HG02981 (cell line): ENCODE measurements around the gene S100A14.
"Not testable (repeated sequence)": the region's sequence is repeated elsewhere in the genome, so short reads cannot be mapped to it uniquely, and the experiment has no call there.

ENCODE experiments used
- ATAC-seq: cut with Tn5 transposase; IDR thresholded peaks from one replicate; pipeline ENCODE4 v1.9.1; 2021; ENCODE audit warnings: mild to moderate bottlenecking, moderate library complexity; ENCODE audit not compliant: unreplicated experiment

S100A14 gene

GRCh38 chr1:153616144-153616916, at the start of gene S100A14:
Gene S100A14 (minus strand): TSS chr1:153616325. CDS start chr1:153615858, 467 bp downstream.
- no peak for ATAC-seq

DNA sequence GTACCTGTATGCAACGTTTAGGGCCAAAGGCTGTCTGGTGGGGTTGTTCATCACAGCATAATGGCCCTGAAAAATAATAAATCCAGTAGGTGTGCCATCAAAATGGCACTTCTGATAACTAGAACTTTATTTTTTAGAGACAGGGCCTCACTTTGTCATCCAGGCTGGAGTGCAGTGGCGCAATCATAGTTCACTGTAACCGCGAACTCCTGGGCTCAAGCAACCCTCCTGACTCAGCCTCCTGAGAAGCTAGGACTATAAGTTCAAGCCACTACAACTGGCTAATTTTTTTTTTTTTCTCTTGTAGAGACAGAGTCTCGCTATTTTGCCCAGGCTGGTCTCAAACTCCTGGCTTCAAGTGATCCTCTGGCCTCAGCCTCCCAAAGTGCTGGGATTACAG, 47.1 kb upstream of the S100A14 start:
- ATAC-seq = no peak

GRCh38 chr1:153662269-153662668, 46.1 kb upstream of the S100A14 start:
- ATAC-seq = no peak

GRCh38 chr1:153661111-153661708, 45.1 kb upstream of the S100A14 start:
- no peak for ATAC-seq

DNA sequence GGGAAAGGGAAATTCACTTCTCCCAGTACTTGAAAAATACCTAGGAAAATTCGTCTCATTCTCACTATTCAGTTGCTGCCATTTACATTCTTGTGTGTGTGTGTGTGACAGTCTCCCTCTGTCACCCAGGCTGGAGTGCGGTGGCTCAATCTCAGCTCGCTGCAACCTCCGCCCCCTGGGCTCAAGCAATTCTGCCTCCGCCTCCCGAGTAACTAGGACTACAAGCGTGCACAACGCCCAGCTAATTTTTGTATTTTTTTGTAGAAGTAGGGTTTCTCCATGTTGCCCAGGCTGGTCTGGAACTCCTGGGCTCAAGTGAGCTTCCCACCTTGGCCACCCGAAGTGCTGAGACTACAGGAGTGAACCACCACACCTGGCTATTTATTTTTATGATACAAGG, 43.5 kb upstream of the S100A14 start:
- ATAC-seq = no peak

- no peak for ATAC-seq
Observed at GRCh38 chr1:153659175-153659534, 43.0 kb upstream of the S100A14 start.

- peak; percentile 93 for ATAC-seq
Observed at GRCh38 chr1:153658400-153659174, 42.5 kb upstream of the S100A14 start, which contains the start of gene SNAPIN. Gene SNAPIN (plus strand): TSS chr1:153658703. CDS start chr1:153658744, 41 bp downstream.

DNA sequence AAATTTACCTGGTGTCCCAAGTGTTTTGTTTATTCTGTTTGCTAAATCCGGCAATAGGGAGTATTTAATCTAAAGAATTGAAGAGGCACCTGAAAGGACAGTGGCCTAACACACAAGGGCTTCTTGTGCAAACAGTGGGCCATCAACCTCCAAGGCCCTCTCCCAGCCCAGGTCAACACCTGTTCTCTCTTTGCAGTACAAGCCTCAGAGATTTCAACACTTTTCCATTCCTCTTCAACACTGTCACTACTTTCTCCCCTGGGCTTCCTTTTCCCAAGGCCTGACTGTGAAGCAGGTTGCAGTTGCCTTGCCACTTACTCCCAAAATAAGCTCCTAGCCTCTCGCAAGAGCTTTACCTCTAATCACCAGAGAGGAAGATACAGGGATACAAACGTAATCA, 39.2 kb upstream of the S100A14 start:
- no peak for ATAC-seq

GRCh38 chr1:153652805-153653500, 36.8 kb upstream of the S100A14 start:
- no peak for ATAC-seq

- ATAC-seq = no peak
Observed at GRCh38 chr1:153651771-153652170, 35.6 kb upstream of the S100A14 start.

- ATAC-seq = no peak
Observed at GRCh38 chr1:153649863-153650235, 33.7 kb upstream of the S100A14 start.

DNA sequence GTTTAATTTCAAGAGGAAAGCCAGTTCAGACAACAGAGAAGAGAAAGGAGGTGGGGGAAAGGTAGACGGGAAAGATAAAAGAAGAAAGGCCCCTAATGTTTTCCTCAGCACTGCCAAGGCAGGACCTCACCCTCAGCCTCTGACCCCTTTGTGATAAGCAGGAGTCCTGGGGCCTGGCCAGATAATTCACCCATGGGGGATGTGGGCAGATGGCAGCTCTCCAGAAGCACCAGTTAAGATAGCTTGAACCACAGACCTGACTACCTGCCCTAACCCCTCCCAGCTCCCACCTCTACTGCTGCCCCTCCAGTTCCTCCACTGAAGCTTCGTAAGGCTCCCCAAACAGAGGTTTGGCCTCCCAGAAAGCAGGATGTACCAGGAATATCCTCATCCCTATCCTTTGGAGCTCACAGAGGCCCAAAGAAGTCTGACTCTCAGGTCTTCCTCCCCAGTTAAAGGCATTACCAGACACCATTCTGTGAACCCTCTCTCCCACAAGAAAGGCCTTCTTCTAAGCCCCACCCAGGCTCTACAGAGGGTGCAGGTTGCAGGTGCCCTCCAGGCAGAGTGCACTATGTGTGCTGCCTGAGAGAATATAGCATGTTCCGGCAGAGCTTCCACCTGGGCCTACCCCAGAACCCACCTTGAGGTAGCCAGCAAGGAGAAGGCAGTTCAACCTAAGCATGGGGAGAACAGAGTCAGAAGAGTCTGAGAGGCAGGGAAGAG, 33.2 kb upstream of the S100A14 start:
- ATAC-seq = no peak

- no peak for ATAC-seq
Observed at GRCh38 chr1:153648000-153648643, 32.0 kb upstream of the S100A14 start.

DNA sequence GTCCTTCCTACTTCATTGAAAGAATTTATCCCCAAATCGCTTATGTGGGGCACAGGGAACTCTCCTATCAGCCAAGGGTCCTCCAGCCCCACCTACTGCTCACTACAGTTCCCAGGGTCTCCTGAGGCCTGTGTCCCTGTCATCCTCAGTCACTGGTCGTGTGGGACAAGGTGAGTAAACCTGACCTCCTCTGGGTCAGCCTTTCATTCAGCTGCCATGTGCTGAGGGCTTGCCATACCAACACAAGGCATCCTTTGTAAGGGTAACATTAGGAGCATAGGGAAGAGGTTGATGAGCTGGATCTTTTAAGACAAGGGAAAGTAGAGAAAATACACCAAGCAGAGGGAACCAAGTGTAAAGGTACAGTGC, 31.2 kb upstream of the S100A14 start:
- no peak for ATAC-seq

GRCh38 chr1:153646672-153647345, 30.7 kb upstream of the S100A14 start:
- no peak for ATAC-seq

DNA sequence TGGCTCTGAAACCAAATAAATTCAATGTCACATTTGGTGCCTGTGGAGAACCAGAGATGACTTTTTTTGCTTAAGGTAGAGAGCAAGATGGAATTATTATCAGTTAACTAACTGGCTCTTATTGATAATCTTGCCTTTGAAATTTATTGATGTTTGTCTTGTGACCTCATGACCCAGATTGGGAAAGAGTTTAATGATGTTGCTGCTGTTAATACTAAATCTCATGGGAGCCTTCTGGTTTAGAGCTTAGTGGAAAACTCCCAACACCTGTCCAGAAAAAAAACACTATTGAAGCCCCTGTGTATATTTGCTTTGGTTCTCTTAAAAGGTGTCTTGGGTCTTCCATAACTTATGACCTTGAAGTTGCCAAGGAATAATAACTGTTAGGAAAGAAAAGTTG, 27.7 kb upstream of the S100A14 start:
- no peak for ATAC-seq

DNA sequence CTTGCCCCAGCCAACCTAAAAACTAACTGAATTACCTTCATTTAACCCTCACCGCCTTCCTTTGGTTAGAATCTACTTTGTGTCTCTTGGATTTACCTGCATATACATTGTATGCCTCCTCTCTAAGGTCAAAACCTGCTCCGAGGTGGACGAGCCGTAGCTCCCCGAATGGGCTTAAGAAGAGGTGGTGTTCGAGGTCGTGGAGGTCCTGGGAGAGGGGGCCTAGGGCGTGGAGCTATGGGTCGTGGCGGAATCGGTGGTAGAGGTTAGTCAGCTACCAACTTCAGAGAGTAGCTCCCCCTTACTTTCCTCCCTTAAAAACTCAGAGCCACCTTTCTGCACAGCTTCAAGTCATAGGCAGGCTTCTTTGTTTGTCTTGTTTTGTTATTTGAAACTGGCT, 27.0 kb upstream of the S100A14 start:
- no peak for ATAC-seq

GRCh38 chr1:153642161-153642560, 26.0 kb upstream of the S100A14 start:
- no peak for ATAC-seq

GRCh38 chr1:153640861-153641260, 24.7 kb upstream of the S100A14 start:
- ATAC-seq = no peak

DNA sequence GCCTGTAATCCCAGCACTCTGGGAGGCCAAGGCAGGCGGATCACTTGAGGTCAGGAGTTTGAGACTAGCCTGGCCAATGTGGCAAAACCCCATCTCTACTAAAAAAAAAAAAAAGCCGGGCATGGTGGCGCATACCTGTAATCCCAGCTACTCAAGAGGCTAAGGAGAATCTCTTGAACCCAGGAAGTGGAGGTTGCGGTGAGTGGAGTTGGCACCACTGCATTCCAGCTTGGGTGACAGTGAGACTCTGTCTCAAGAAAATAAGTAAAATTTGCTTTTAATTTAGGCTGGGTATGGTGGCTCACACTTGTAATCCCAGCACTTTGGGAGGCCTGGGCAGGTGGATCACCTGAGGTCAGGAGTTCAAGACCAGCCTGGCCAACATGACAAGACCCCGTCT, 24.1 kb upstream of the S100A14 start:
- not testable (repeated sequence) for ATAC-seq
